Endothelial cell of umbilical vein (primary cell): ENCODE results near the gene ADPGK.

Source experiments
- EZH2 ChIP-seq: IDR thresholded peaks from 2 replicates; pipeline ENCODE4 v1.6.1; 2012; ENCODE audit warnings: borderline replicate concordance, low read depth, mild to moderate bottlenecking, moderate library complexity, low read length, inconsistent platforms; ENCODE audit not compliant: severe bottlenecking
- FOS ChIP-seq: IDR thresholded peaks from 2 replicates; pipeline ENCODE4 v1.6.1; 2011; ENCODE audit warnings: mild to moderate bottlenecking, low read length, moderate library complexity, borderline replicate concordance; ENCODE audit not compliant: insufficient read depth
- GATA2 ChIP-seq: IDR thresholded peaks from 2 replicates; pipeline ENCODE4 v1.7.0; 2011; ENCODE audit warnings: low read depth, mild to moderate bottlenecking, moderate library complexity, mixed read lengths, low read length; ENCODE audit not compliant: insufficient read length, insufficient read depth
- MYC ChIP-seq: IDR thresholded peaks from one replicate; pipeline ENCODE4 v1.6.1; 2011; ENCODE audit warnings: mild to moderate bottlenecking, low read depth, low read length
- POLR2A ChIP-seq: IDR thresholded peaks from 2 replicates; pipeline ENCODE4 v1.6.1; 2012; ENCODE audit warnings: low read depth, mild to moderate bottlenecking, control low read depth, low read length
- POLR2AphosphoS5 ChIP-seq: IDR thresholded peaks from 2 replicates; pipeline ENCODE4 v1.6.1; 2012; ENCODE audit warnings: low read depth, mild to moderate bottlenecking, control low read depth, low read length, moderate library complexity; ENCODE audit not compliant: insufficient read depth
- TF ChIP-seq, protein P1 (sequence below), 2 donors: IDR thresholded peaks; 1 replicate in 1 of 2; 2 replicates in 1 of 2; pipeline ENCODE4 v1.5.1; 2011; ENCODE audit warnings: low read length in 2 of 2, mild to moderate bottlenecking in 2 of 2, moderate library complexity in 2 of 2, control low read depth in 1 of 2, inconsistent platforms in 1 of 2, low read depth in 1 of 2; ENCODE audit not compliant: insufficient read depth in 1 of 2; ENCODE audit errors: extremely low read depth in 1 of 2

DNA sequence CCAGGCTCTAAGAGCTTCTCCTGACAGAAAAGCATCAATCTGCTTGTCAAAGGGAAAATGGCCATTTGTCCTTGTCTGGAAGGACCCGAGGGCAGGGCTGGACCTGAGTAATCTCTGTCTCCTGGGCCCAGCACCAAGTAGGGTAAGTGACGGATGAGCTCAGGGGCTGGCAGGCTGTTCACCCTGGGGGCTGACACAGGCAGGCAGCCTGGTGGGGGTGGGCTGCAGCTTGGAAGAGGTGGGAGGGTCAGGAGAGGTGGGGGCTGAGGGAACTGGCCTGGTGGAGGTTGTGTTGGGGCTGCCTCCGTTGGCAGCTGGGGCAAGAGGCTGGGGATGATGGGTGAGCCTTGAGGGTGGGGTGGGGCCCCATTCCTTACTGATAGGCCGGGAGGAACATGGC, 42.3 kb upstream of the ADPGK start:
- TF ChIP-seq, protein P1, sequence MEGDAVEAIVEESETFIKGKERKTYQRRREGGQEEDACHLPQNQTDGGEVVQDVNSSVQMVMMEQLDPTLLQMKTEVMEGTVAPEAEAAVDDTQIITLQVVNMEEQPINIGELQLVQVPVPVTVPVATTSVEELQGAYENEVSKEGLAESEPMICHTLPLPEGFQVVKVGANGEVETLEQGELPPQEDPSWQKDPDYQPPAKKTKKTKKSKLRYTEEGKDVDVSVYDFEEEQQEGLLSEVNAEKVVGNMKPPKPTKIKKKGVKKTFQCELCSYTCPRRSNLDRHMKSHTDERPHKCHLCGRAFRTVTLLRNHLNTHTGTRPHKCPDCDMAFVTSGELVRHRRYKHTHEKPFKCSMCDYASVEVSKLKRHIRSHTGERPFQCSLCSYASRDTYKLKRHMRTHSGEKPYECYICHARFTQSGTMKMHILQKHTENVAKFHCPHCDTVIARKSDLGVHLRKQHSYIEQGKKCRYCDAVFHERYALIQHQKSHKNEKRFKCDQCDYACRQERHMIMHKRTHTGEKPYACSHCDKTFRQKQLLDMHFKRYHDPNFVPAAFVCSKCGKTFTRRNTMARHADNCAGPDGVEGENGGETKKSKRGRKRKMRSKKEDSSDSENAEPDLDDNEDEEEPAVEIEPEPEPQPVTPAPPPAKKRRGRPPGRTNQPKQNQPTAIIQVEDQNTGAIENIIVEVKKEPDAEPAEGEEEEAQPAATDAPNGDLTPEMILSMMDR (IDR thresholded peaks at IDR 0.05; ENCODE audit: extremely low read depth in 1 of 2, insufficient read depth in 1 of 2, low read depth in 1 of 2, low read length in 2 of 2): no peak
- TF ChIP-seq POLR2AphosphoS5 (no peak), EZH2 (no peak), MYC (no peak), FOS (no peak), POLR2A (no peak), GATA2 (no peak)
